Tibial artery (tissue), 4 donors: ENCODE data around the gene KNDC1.

Experiments used
- DNase-seq, 2 donors: peaks; one replicate each; pipeline ENCODE4 v3.0.0-alpha.2; 2019
- H3K27ac ChIP-seq, 2 donors: fragments of 200-600 bp; sonication (generic) in 1 of 2; 1 replicate in 1 of 2; 2 replicates in 1 of 2; pipeline ENCODE4 v1.5.1; 2018 to 2019; ENCODE audit warnings: mild to moderate bottlenecking in 1 of 2
- H3K27me3 ChIP-seq, 2 donors: fragments of 200-600 bp; sonication (generic) in 1 of 2; one replicate each; pipeline versions ENCODE4 v1.5.1 to v1.6.0; 2016 to 2019
- H3K36me3 ChIP-seq, 3 donors: fragments of 200-600 bp; sonication (generic) in 2 of 3; one replicate each; pipeline ENCODE4 v1.5.1; 2016 to 2019; ENCODE audit warnings: mild to moderate bottlenecking in 2 of 3
- H3K4me1 ChIP-seq, 4 donors: fragments of 200-600 bp; sonication (generic) in 2 of 4; 1 replicate in 3 of 4; 2 replicates in 1 of 4; pipeline ENCODE4 v1.5.1; 2016 to 2019
- H3K4me3 ChIP-seq, 2 donors: fragments of 200-600 bp; sonication (generic) in 1 of 2; 1 replicate in 1 of 2; 2 replicates in 1 of 2; pipeline ENCODE4 v1.5.1; 2018 to 2019; ENCODE audit warnings: mild to moderate bottlenecking in 2 of 2
- H3K9me3 ChIP-seq, 3 donors: fragments of 200-600 bp; sonication (generic) in 1 of 3; one replicate each; pipeline ENCODE4 v1.5.1; 2016 to 2019
- intact Hi-C: fragments of 100-400 bp; cut with DNase I; formaldehyde crosslinking; loops from one replicate; pipeline ENCODE4 v1.15.0; 2023; ENCODE audit warnings: low total_unique reads
- TF ChIP-seq, protein P1 (sequence below), 2 experiments: fragments of 200-600 bp in 1 of 2; fragments of 450-650 bp in 1 of 2; IDR thresholded peaks; one replicate each; pipeline ENCODE4 v1.5.1; 2017 to 2019; ENCODE audit warnings: antibody characterized with exemption in 2 of 2, mild to moderate bottlenecking in 1 of 2, moderate library complexity in 1 of 2

The KNDC1 gene

GRCh38 chr10:133180965-133181639, 21.1 kb downstream of the KNDC1 start:
- Histone ChIP-seq H3K27ac (no peak overlapping the region), H3K9me3 (no peaks in the 10 kb centered on the region), H3K4me3 (no peak overlapping the region), H3K4me1 (no peaks in the 10 kb centered on the region), H3K27me3 (peaks cover 0 to 32% of the 10 kb centered on the region in 2 donors), H3K36me3 (no peaks in the 10 kb centered on the region)
- TF ChIP-seq, protein P1, sequence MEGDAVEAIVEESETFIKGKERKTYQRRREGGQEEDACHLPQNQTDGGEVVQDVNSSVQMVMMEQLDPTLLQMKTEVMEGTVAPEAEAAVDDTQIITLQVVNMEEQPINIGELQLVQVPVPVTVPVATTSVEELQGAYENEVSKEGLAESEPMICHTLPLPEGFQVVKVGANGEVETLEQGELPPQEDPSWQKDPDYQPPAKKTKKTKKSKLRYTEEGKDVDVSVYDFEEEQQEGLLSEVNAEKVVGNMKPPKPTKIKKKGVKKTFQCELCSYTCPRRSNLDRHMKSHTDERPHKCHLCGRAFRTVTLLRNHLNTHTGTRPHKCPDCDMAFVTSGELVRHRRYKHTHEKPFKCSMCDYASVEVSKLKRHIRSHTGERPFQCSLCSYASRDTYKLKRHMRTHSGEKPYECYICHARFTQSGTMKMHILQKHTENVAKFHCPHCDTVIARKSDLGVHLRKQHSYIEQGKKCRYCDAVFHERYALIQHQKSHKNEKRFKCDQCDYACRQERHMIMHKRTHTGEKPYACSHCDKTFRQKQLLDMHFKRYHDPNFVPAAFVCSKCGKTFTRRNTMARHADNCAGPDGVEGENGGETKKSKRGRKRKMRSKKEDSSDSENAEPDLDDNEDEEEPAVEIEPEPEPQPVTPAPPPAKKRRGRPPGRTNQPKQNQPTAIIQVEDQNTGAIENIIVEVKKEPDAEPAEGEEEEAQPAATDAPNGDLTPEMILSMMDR (IDR thresholded peaks at IDR 0.05) = no peak
- no peak for DNase-seq
- intact Hi-C loops = no loop called here

GRCh38 chr10:133182190-133182589, 22.2 kb downstream of the KNDC1 start:
- DNase-seq = no peak
- no peak overlapping the region for H3K27ac ChIP-seq
- TF ChIP-seq, protein P1 (IDR thresholded peaks at IDR 0.05) = no peak

GRCh38 chr10:133182791-133183645, 23.0 kb downstream of the KNDC1 start:
- Histone ChIP-seq H3K27me3 (peaks cover 0 to 50% of the 10 kb centered on the region in 2 donors), H3K36me3 (no peaks in the 10 kb centered on the region), H3K4me3 (no peak overlapping the region), H3K27ac (no peak overlapping the region), H3K4me1 (no peaks in the 10 kb centered on the region), H3K9me3 (no peaks in the 10 kb centered on the region)
- intact Hi-C loops = no loop called here
- no peak for DNase-seq
- TF ChIP-seq, protein P1 (IDR thresholded peaks at IDR 0.05) = no peak

More at GRCh38 chr10:133182190-133182589, 22.2 kb downstream of the KNDC1 start:
- H3K36me3 ChIP-seq = no peaks in the 10 kb centered on the region
- H3K9me3 ChIP-seq = no peaks in the 10 kb centered on the region
- peaks cover 0 to 43% of the 10 kb centered on the region in 2 donors for H3K27me3 ChIP-seq
- H3K4me1 ChIP-seq = no peaks in the 10 kb centered on the region
- H3K4me3 ChIP-seq = no peak overlapping the region
- intact Hi-C loops = no loop called here

DNA sequence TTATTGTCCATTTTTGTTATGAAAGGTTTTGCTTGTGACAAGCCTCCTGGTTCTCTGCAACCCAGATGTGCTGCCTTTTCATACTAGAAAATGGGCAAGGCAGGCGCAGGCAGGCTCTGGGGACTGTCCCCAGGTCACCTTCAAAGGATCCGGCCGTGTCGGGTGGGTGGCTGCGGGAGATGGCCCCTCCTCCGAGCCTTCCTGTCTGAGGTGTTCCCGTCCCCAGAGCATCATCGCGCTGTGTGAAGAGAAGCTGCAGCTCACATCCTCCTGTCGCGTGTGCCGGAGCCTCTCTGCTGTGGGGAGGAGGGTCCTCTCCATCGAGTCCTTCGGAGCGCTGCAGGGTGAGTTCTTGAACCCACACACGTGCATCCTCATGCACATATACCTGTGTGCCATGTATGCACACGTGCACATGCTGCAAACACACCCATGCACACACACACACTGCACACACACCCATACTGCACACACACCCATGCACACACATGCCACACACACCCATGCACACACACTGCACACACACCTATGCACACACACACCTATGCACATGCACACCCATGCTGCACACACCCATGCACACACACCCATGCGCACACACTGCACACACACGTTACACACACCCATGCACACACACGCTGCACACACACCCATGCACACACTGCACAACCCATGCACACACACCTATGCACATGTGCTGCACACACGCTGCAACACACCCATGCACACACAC, 23.8 kb downstream of the KNDC1 start:
- Histone ChIP-seq H3K4me1 (no peaks in the 10 kb centered on the region), H3K27ac (no peak overlapping the region), H3K4me3 (no peak overlapping the region), H3K9me3 (no peaks in the 10 kb centered on the region), H3K27me3 (peaks cover 0 to 58% of the 10 kb centered on the region in 2 donors), H3K36me3 (no peaks in the 10 kb centered on the region)
- TF ChIP-seq, protein P1 (IDR thresholded peaks at IDR 0.05) = no peak
- DNase-seq = no peak
- intact Hi-C loops = no loop called here

DNA sequence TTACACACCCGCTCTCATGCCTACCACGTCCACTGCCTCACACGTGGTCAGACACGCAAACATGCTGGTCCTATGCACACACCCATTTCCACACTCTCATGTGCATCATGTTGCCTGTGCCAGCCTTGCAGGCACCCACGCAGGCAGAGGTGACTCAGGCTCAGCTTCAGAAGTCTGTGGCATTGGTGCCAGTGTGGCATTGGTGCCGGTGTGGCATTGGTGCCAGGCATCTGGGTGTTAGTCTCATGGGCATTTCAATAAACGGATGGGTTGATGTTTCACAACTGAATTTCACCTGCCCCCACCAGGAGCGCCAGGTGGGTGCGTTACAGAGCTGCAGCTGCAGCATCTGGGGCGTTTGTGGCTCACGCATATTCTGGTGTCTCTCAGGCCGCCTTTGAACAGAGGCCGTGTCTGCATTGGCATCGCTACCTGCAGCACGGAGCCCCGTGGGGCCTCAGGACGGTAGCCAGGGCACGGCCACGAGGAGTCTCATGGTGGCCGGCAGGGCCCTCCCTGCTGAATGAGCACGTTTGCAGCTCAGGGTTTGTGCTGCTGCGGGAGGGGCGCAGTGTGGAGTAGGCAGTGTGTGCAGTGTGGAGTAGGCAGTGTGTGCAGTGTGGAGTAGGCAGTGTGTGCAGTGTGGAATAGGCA, 24.7 kb downstream of the KNDC1 start:
- Histone ChIP-seq H3K27me3 (peaks cover 0 to 62% of the 10 kb centered on the region in 2 donors), H3K4me1 (no peaks in the 10 kb centered on the region), H3K9me3 (no peaks in the 10 kb centered on the region), H3K27ac (no peak overlapping the region), H3K4me3 (no peak overlapping the region), H3K36me3 (no peaks in the 10 kb centered on the region)
- TF ChIP-seq, protein P1 (IDR thresholded peaks at IDR 0.05) = no peak
- no peak for DNase-seq
- intact Hi-C loops = no loop called here
